NCI-H128 (cell line): ENCODE results near the gene SPTSSB.

Experiments used
- DNase-seq: peaks from one replicate; lab custom pipeline; 2025; ENCODE audit not compliant: unreplicated experiment; lab: John Stamatoyannopoulos, UW

SPTSSB gene, protein sequence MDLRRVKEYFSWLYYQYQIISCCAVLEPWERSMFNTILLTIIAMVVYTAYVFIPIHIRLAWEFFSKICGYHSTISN

DNA sequence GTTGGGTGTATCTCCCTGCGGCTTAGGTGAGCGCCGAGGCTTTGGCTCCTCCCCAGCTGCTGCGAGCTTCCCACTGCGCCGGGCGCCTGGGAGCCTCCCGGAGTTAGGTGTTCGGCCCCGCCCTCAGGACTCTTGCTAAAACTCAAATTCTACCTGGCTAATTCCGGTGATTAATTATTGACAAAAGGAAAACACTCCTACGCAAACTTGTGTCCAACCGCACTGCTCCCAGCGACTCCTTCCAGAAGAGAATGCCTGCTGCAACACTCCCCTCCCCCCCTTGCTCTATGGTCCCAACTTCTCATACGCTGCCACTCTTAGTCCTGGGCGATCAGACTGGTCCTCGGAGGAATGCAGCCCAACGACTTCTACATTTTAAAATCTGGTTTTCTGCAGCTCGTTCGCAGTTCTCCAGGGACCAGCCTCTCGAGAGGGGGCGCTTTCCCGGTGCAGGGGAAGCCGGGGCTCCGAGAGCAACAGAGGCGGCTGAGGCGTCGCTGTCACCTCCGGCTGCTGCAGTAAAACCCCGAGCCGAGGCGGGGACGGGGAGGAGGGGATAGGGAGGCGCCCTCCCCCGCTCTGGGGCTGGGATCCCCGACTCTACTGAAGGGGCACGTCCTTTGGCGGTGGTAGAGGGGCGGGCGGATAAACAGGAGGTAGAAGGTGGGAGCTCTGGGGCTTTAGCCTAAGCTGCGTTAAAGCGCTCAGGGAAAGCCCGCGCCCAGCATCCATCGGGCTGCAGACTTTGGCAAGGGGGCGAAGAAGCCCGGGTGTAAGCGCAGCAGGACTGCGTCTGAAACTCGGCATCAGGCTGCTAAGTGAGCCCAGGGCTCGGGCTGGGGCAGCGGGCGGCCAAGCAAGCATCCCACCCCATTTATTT, at the start of gene SPTSSB:
Gene SPTSSB, minus strand, starts transcription at position 77 of the 880 bp plus-strand sequence. CDS start 25,194 bp downstream, outside the sequence.
- peak; percentile 55 for DNase-seq

DNA sequence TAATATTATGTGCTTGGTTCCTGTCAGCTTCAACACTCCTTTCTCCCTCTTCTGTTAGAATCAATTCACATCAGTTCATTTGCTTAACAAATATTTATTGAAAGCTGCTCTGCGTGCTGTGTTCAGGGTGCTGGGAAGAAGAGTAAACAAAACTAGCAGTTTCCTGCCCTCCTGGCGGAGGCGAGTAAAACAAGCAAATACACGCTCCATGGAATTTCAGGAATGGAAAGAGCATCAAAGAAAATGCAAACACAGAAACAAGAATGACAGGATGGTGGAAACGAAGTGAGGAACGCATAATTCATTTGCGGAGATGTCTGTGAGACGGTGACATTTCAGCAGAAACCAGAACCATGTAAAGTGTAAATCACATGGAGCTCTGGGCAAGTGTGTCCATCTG, 49.4 kb upstream of the SPTSSB start:
- no peak for DNase-seq

DNA sequence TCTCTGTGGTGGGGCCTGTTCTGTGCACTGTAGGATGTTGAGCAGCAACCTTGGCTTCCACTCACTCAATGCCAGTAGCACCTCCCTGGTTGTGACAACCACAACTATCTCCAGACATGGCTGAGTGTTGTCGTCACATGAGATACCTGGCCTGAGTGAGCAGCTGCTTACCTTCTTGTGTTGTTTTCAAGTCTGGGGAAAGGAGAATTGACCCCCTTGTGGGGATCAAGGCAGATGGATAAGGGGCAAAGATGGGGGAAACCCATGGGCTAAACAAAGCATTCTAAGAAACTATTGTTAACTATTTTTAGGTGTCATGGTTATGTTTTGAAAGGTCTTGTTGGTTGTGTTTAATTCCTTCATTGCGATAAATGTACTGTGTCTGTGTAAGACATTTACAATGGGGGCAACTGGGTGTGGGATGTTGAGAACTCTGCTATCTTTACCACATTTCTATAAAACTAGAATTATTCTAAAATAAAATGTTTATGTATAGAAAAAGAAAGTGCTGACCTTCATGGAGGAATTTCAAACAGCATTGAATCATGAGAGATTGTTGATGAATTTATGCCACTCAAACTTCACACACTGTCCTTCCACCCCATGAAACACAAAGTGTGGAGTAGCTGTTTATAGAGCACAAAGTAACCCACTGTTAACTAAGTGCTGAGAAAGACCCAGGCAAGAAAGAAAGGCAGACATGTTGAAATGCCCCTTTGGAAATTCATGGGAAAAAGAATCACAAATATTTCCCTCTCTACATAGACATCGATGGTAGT, 48.4 kb upstream of the SPTSSB start:
- DNase-seq: no peak

DNA sequence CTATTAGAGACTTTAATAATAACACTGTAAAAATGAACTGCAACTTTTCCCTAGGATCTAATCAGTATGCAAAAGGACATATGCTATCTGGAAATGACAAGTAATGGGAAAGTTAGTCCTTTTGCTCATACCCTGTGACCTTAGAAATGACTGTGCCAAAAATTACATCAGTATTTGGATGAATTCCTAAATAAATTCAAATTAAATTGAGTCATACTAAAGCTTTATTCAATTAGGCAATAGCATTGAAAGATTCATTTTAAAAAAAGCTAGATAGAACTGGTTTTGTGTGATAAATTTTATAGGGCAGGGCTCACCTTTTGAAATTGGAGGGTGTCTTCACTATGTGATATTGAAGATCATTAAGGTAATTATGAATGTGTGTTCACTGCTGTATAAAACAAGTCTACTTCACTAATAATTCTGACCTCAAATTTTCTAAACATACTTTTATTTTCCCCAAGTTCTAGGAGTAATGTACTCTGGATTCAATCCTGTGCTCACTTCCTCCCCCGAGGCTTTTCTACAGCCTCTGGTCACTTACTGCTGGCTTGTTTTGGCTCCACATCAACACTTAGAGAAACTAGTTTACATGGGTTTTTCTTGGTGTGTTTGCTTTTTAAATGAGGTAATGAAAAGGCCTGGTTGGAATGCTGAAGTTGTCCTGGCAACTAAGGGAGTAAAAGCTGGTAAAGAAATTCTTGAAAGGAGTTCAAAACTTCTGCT, 44.4 kb upstream of the SPTSSB start:
- no peak for DNase-seq

DNA sequence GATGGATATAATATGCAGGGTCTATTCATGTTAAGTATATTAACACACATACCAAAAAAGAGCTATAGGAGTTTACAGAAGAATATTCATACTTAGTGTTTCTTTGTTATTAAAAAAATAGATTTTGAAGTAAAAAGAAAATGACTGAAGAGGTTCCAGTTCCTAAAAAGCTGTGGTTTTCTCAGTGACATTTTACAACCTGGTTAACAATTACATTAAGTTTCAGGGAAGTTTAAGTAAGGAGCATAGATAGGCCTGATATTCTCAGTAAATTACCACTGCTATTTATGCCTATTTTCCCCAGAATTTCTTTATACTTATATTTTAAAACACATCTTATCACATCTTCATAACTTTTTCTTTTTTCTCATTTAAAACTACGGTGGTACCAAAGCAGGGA, 43.6 kb upstream of the SPTSSB start:
- no peak for DNase-seq

DNA sequence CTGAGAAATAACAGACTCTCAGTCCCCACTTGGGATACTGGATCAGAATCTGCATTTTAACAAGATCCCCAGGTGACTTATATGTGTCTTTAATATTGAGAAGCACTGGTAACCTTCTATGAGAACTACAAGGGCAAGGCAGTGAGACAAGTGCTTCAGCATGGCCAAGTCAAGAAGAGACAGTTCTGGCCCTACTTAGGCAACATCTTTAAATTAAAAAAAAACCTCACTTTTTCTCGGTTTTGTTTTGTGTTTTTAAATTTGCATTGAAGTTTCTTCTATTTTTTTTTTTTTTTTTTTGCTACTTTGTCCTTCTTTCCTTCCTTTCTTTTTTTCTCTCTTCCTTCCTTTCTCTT, 42.5 kb upstream of the SPTSSB start:
- no peak for DNase-seq

DNA sequence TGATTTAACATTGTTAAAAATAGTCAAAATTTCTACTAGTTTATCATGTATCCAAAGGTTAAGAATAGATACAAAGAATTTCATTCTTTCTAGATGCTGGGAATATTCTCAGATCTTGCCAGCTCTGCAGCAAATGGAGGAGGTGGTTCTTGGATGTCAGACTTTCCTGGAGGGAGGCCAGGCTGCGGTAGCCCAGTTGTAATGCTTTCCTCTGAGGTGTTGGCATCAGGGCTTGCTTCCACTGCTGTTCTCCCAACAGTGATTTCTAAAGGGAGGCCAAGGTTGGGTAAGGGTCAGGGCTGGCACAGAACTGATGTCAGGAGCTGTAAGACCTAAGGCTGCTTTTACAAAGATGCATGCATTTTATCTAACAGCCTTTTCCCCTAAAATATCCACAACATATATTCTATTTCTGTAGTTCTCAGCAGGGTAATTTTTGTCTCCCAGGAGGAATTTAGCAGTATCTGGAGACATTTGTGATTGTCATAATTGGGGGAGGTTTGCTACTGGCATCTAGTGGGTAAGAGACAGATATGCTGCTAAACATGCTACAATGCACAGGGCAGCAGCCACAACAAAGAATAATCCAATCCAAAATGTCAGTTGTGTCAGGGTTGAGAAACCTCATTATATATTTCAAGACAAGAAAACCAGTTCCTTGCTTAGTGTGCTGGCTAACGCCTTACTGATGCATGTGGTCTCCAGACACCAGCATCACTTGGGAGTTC, 42.0 kb upstream of the SPTSSB start:
- no peak for DNase-seq

DNA sequence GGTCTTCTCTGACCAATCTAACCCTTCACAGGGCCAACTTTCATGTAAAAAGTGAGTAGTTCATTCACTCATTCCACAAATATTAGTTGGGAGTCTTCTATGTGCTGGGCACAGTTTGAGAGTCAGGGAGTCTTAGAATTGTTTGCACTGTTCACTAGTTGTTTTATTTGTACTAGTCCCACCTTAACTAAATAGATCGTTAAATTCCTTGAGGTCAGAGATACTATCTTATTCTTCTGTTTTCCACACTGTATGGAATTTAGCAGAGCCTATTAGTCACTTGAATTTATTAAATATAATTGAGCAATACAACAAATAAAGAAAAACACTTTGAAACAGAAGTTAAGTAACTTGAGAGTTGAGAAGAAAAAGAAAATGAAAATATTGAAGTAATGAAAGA, 40.8 kb upstream of the SPTSSB start:
- no peak for DNase-seq

DNA sequence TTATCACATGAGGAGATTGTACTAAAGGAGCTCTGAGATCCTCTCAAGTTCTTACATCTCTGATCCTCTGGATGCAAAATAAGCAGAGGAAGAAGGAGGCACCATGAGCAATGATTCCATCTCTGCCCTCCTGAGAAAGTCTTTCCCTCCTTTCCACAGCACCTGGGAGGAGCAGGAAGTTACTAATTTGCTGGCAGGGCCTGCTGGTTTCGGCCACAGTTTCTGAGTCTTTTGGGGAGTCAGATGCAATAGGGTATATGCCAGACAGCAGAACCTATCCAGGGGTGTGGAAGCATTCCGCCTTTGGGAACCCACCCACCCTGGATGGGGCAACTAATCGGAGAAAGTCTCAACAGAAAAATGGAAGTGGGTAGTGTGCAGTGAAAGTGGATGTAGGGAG, 38.5 kb upstream of the SPTSSB start:
- DNase-seq: no peak

DNA sequence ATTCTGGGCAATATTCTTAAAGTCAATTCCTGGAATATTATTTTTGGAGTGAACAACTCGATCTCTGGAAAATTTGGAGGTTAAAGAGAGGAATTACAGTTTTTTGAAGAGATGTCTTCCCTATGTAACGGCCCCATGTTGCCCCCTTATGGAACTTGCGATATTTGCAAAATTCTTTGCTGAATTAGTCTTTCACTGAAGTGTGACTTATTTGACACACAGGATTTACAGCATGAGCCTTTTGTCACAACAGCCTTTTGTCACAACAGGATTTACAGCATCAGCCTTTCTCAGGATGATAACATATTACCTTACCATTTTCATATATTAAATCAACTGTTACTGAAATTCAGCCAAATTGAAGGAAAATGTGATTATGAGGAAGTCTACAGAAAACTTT, 37.8 kb upstream of the SPTSSB start:
- DNase-seq: no peak

DNA sequence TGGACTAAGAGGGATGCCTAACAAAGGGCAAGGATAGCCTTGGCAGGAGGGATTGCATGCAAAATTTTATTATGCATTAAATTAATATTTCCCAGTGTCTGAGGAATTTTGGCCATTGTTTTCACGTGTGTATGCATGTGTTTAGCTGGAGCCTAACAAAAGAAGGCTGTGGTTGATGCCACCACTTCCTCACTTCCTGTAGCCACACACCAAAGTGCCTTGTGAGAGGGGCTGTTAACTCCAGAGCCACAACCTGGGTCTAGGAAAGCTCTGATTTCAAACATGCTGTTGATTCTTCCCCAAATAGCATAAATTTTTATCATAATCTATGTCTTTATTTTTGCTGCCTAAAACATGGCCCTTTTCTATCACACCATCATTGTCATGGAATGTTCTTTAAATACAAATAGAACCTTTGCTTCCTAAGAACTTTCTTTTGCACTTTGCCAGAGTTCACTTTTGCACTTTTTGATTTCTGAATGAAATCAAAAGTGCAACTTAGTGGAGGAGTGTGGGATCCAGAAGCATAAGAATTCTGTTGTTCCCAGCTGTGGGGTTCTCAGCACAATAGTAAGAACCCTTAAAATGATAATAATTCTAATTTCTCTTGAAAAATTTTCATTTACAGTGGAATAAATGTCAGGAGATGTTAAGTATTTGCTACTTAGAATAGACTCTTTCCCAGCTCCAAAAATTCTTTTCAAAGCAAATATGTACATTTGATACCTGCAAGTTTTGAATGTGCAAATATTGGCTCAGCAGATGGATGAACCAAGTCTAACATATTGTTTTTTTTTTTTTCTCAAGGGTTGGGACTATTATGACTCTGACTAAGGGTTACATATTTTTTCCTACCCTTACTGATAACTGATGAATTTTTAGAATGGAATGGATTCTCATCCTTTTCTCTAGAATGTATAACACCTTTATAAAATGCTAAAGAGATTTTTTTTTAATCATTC, 35.6 kb upstream of the SPTSSB start:
- no peak for DNase-seq

DNA sequence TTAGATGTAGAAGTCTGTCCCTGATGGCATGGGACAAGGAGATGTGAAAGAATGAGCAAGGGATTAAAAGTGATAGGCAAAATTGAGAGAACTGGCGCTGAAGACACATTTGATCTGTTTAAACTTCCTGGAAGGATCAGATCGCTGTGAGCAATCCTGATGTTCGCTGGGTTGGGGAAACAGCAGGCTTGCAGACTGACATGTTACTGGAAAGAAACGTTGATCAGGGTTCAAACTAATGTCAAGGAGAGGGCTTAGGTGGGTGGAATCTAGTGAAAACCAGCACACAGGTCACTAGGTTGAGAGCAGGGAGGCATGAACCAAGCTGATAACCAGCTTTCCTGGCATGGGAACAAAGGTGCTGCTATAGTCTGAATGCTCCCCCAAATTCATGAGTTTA, 34.5 kb upstream of the SPTSSB start:
- DNase-seq: no peak

DNA sequence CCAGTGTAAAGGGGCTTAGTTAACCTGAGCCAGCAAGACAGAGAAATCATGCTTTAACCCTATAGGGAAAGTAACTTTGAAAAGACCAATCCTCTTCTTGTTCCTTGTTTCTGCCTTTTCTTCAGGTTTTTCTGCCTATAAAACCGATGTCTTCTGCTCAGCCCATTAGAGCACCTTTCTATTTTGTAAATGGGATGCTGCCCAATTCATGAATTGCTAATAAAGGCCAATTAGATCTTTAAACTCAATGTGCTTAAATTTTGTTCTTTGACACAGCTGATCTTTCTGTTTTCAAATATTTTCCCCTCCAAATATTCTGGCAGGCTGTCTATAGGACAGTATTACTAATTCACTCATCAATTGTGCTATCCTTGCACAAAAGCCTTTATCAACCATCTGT, 33.8 kb upstream of the SPTSSB start:
- no peak for DNase-seq

DNA sequence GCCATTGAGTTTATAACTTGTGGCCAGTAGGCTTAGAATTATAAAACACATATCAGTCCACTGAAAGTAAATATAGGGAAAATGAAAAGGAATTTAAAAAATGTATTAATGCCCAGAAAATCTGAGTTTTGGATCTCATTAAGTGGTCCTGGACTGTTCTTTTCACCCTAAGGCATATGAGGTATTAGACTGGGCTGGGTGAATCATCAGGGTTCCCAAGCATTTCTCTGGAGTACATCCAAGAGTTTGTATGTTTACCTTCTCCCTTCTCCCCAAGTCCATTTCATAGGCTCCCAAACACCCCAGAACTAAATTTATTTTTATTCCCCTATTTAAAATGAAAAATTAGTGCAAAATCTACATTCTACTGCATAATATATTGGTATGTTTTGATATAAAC, 31.9 kb upstream of the SPTSSB start:
- DNase-seq: no peak

DNA sequence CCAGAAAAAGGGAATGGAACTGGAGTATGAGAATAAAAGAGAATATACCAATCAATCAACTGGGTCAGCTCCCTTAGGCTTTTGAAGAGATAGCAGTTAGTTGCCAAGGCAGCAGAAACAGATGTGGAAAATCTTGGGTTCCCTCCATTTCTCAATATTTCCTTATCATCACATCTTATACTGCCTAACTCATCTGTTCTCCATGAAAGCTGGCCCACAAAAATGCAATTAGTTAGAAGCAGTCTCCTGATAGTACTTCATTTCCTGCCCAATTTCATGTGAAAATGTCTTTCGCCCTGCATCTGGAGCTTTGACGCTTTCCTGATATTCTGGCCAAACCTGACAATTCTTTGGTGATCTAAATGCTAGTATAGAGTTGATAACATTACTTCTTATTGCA, 30.1 kb upstream of the SPTSSB start:
- DNase-seq: no peak

DNA sequence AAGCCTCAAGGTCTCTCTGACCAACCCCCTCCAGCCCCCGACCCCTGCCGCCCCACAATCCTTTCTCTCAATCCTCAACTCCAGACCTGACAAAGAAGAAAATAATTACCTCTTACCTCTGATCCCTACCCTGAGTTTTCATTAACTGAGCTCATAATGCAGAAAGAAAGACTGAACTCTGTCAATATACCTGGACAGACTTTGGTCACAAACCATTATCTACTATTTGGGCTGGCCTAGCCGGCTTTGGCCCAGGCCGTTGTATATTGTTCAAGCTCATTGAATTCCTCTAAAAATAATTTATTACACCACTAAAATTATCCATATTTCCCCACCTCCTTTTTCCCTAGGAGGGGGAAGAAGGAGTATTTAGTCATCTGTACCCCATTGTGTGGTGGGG, 29.3 kb upstream of the SPTSSB start:
- DNase-seq: no peak

DNA sequence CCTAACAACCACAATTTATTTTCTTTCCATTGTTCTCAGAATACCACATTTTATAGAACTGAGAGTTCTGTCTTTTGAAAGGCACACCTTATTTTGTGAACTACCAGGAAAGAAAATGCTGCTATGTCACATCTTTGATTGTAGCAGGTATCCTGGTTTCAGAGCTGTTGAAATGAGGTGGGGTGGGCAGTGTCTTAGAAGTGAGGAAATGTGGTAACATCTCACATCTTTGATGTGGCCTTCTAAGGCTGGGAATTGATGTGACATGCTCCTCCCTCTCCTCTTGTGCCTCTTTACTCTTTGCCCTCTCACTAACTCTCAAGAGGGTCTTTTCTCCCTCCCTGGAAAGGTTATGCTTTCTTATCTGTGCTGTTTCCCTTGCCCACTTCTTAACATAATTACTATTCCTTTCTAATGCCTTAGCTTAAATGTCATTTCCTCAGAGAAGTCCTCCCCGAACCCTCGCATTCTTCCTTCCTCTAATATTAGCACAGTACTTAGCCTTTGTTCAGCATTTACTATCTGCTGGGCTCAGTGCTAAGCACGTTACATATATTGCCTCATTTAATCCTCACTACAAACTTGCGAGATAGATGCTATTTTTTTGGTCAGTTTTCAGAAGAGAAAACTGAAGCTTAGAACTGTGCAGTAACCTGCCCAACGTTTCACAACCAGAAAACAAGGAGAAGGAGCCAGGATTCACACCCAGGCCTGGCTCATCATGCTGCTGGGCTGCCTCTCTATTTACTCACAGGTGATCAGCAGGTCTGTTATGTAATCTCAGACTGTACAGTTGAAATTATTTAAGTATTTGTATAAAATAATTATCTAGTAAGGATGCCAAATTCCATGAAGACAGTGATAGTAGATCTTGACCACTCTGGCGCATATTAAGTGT, 24.0 kb upstream of the SPTSSB start:
- DNase-seq: no peak

DNA sequence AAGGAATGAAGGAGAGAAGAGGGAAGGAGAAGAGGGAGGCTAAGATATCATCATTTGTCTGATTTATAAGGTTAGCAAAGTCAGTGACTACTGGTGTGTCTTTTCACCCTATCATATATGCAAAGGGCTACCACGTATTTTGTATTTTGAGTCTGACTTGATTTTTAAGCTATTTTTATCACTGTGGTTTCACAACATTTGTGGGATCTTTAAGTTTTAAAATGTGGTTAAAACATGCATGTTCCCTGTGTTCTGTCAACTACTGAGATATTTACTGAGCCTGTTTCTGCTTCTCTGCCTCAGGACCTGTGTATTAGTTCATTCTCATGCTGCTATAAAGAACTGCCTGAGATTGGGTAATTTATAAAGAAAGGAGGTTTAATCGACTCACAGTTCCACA, 22.5 kb upstream of the SPTSSB start:
- no peak for DNase-seq

DNA sequence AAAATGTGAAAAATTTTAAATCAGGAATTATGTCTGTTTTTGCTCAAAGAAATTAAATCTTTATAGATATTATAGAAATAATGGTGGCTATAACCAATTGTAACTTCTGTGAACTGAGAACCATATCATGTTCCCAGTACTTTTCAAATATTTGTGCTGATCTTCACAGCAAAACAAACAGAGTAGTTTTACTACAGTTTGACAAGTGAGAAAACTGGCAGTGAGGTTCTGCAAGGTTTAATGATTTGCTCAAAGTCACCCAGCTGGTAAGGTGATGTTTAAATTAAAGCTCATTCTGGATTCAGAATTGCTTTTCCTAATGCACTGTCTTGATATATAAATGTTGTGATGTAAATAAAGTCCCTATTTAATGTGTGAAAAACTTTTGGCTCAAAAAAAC, 22.0 kb upstream of the SPTSSB start:
- DNase-seq: no peak
